Hepatocyte (in vitro differentiated cells): ENCODE data around the gene REG1B. TPM values are rescaled to one million over a fixed set of nuclear protein-coding genes. Genes with fewer than 3 reads are reported as not detected.

Experiments used
- DNase-seq: peaks from one replicate; pipeline ENCODE4 v3.0.0-alpha.2; 2016; ENCODE audit warnings: low spot score
- H2AFZ ChIP-seq: fragments of 200-600 bp; sonication (generic); 2 replicates; pipeline ENCODE4 v1.6.0; 2016; ENCODE audit warnings: antibody characterized with exemption, mild to moderate bottlenecking
- H3K27ac ChIP-seq: fragments of 200-600 bp; sonication (generic); 2 replicates; pipeline ENCODE4 v1.5.1; 2016; ENCODE audit warnings: mild to moderate bottlenecking
- H3K27me3 ChIP-seq: fragments of 200-600 bp; sonication (generic); 2 replicates; pipeline ENCODE4 v1.6.1; 2016
- H3K36me3 ChIP-seq: fragments of 200-600 bp; sonication (generic); replicated peaks from 2 replicates; pipeline ENCODE4 v1.5.1; 2016; ENCODE audit warnings: low read depth; ENCODE audit not compliant: insufficient read depth
- H3K4me1 ChIP-seq: fragments of 200-600 bp; sonication (generic); 2 replicates; pipeline ENCODE4 v1.5.1; 2016; ENCODE audit warnings: mild to moderate bottlenecking, moderate library complexity; ENCODE audit not compliant: insufficient read depth
- H3K4me2 ChIP-seq: fragments of 200-600 bp; sonication (generic); 2 replicates; pipeline ENCODE4 v1.6.0; 2016
- H3K4me3 ChIP-seq: fragments of 200-600 bp; sonication (generic); 2 replicates; pipeline ENCODE4 v1.5.1; 2016; ENCODE audit warnings: mild to moderate bottlenecking
- H3K79me2 ChIP-seq: fragments of 200-600 bp; sonication (generic); 2 replicates; pipeline ENCODE4 v1.6.0; 2017; ENCODE audit warnings: mild to moderate bottlenecking
- H3K9me2 ChIP-seq: fragments of 200-600 bp; sonication (generic); replicated peaks from 2 replicates; pipeline ENCODE4 v1.6.0; 2017; ENCODE audit warnings: mild to moderate bottlenecking; ENCODE audit not compliant: insufficient read depth
- H3K9me3 ChIP-seq: fragments of 200-600 bp; sonication (generic); 2 replicates; pipeline ENCODE4 v1.5.1; 2016; ENCODE audit warnings: low read depth, mild to moderate bottlenecking
- H4K20me1 ChIP-seq: fragments of 200-600 bp; sonication (generic); 2 replicates; pipeline ENCODE4 v1.6.0; 2016; ENCODE audit warnings: mild to moderate bottlenecking; ENCODE audit not compliant: insufficient read depth, poor library complexity, severe bottlenecking
- CTCF ChIP-seq: fragments of 200-600 bp; sonication (generic); IDR thresholded peaks from 2 replicates; pipeline ENCODE4 v1.5.1; 2016; ENCODE audit warnings: antibody characterized with exemption, mild to moderate bottlenecking; ENCODE audit not compliant: poor library complexity
- EZH2 ChIP-seq: fragments of 200-600 bp; sonication (generic); IDR thresholded peaks from 2 replicates; pipeline ENCODE4 v1.6.1; 2016; ENCODE audit warnings: antibody characterized with exemption, mild to moderate bottlenecking, borderline replicate concordance
- EZH2phosphoT487 ChIP-seq: fragments of 200-600 bp; sonication (generic); IDR thresholded peaks from one replicate; pipeline ENCODE4 v1.6.1; 2018; ENCODE audit warnings: antibody characterized with exemption, mild to moderate bottlenecking, low read depth, moderate library complexity; ENCODE audit not compliant: unreplicated experiment, severe bottlenecking
- WGBS: methylation state at CpG from one replicate; pipeline ENCODE4 v1.1.6; 2016; ENCODE audit warnings: low lambda C conversion rate; ENCODE audit errors: missing lambda C conversion rate; 5-methylcytosine and 5-hydroxymethylcytosine counted together
- polyA plus RNA-seq: library from polyadenylated mRNA; unstranded; fragments of >200 nt; fragmentation: Nextera tagmentation; extraction: Ambion mirVana; gene quantifications from 2 replicates; pipeline ENCODE4 v1.2.1, GENCODE V29; 2016
- total RNA-seq: library from RNA; depleted of rRNA; stranded (reverse); fragments of >200 nt; gene quantifications from 2 replicates; pipeline ENCODE4 v1.2.3, GENCODE V29; 2014

Gene REG1B
- not detected in 2 replicates for total RNA-seq
- polyA plus RNA-seq, result not detected in 2 replicates

GRCh38 chr2:79087785-79088364, at the start of gene REG1B:
Gene REG1B, minus strand, starts transcription at chr2:79087993. Its CDS starts 381 bp downstream, at chr2:79087612.
- Histone ChIP-seq H4K20me1 (no peaks in the 10 kb centered on the region), H3K27ac (no peak within 1 kb of the TSS), H3K27me3 (no peaks in the 10 kb centered on the region), H3K9me3 (no peaks in the 10 kb centered on the region), H3K79me2 (no peaks in the 10 kb centered on the region), H3K4me3 (no peak within 1 kb of the TSS), H3K9me2 (no peaks in the 10 kb centered on the region), H3K4me1 (no peaks in the 10 kb centered on the region), H3K4me2 (no peak within 1 kb of the TSS), H2AFZ (no peak within 1 kb of the TSS), H3K36me3 (no peaks in the 10 kb centered on the region)
- no peak for TF ChIP-seq CTCF
- TF ChIP-seq EZH2phosphoT487, result no peak
- no peak for TF ChIP-seq EZH2
- no peak for DNase-seq
- WGBS, result 86% methylated on average over 2 of the region's 2 CpGs

- WGBS, result 82% methylated on average over 4 of the region's 4 CpGs
- Histone ChIP-seq H4K20me1 (no peaks in the 10 kb centered on the region), H3K27ac (no peak overlapping the region), H3K36me3 (no peaks in the 10 kb centered on the region), H3K79me2 (no peaks in the 10 kb centered on the region), H3K4me1 (no peaks in the 10 kb centered on the region), H3K9me3 (no peaks in the 10 kb centered on the region), H3K4me2 (no peak overlapping the region), H3K4me3 (no peak overlapping the region), H3K27me3 (no peaks in the 10 kb centered on the region), H3K9me2 (no peaks in the 10 kb centered on the region), H2AFZ (no peak overlapping the region)
- DNase-seq, result no peak
- no peak for TF ChIP-seq CTCF
- TF ChIP-seq EZH2phosphoT487, result no peak
- TF ChIP-seq EZH2, result no peak
Observed at GRCh38 chr2:79131687-79132086, 43.9 kb upstream of the REG1B start.

- H3K9me3 ChIP-seq, result no peaks in the 10 kb centered on the region
- H3K4me1 ChIP-seq, result no peaks in the 10 kb centered on the region
- no peaks in the 10 kb centered on the region for H3K27me3 ChIP-seq
- no peak for TF ChIP-seq CTCF
- TF ChIP-seq EZH2, result no peak
- no peaks in the 10 kb centered on the region for H3K79me2 ChIP-seq
- H4K20me1 ChIP-seq, result no peaks in the 10 kb centered on the region
- H3K36me3 ChIP-seq, result no peaks in the 10 kb centered on the region
- H3K4me3 ChIP-seq, result no peak overlapping the region
- no peak overlapping the region for H2AFZ ChIP-seq
- DNase-seq, result no peak
- no peaks in the 10 kb centered on the region for H3K9me2 ChIP-seq
- no peak overlapping the region for H3K27ac ChIP-seq
- H3K4me2 ChIP-seq, result no peak overlapping the region
Observed at GRCh38 chr2:79129804-79130203, 42.0 kb upstream of the REG1B start.

DNA sequence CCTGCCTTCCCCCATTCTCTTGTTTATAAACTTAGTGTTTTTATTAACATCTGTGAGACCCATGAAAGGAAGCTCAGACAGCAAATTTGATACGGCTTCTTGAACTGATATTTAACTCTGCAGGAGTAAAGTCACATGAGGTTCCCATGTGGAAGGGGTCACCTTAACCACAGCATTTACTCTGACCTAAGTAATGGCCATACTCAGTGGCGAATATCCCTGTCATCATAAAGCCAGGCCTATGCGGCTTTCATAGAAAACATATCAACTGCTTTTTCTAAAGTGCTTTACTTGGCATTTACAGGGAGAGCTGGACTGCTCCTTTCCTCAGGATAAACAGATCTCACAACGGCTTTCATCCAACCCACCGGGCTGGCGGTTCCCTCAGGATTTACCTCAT, 41.5 kb upstream of the REG1B start:
- WGBS, result 62% methylated on average over 6 of the region's 6 CpGs

More for the DNA sequence above, 41.5 kb upstream of the REG1B start:
- Histone ChIP-seq H4K20me1 (no peaks in the 10 kb centered on the region), H3K9me2 (no peaks in the 10 kb centered on the region), H3K9me3 (no peaks in the 10 kb centered on the region), H3K4me3 (no peak overlapping the region), H3K4me2 (no peak overlapping the region), H3K4me1 (no peaks in the 10 kb centered on the region), H3K27ac (no peak overlapping the region), H3K27me3 (no peaks in the 10 kb centered on the region), H3K36me3 (no peaks in the 10 kb centered on the region), H2AFZ (no peak overlapping the region), H3K79me2 (no peaks in the 10 kb centered on the region)
- DNase-seq, result no peak
- TF ChIP-seq EZH2phosphoT487, result no peak
- no peak for TF ChIP-seq CTCF
- TF ChIP-seq EZH2, result no peak
